Measurements from ENCODE around the gene FPR3.

DNA sequence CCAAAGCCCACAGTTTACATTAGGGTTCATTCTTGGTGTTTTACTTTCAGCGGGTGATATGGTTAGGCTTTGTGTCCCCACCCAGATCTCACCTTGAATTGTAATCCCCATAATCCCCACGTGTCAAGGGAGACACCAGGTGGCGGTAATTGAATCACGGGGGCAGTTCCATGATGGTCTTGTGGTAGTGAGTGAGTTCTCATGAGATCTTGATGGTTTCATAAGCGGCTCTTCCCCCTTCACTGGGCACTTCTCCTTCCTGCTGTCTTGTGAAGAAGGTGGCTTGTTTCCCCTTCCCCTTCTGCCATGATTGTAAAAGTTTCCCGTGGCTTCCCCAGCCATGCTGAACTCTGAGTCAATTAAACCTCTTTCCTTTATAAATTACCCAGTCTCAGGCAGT, 22.0 kb upstream of the FPR3 start:
- TF ChIP-seq MAX (CRISPR knock-in tag; IDR thresholded peaks at IDR 0.05) (no peak), ARID2 (IDR thresholded peaks at IDR 0.05) (no peak), HDAC2 (IDR thresholded peaks at IDR 0.05) (no peak), RB1 (IDR thresholded peaks at IDR 0.05; ENCODE audit: low read depth) (no peak), FOXK1 (CRISPR knock-in tag; IDR thresholded peaks at IDR 0.05; ENCODE audit: borderline replicate concordance) (no peak), SMARCC2 (IDR thresholded peaks at IDR 0.05; ENCODE audit: low read depth) (no peak), FOXA3 (CRISPR knock-in tag; conservative IDR thresholded peaks at IDR 0.05 in 1 of 2, IDR thresholded peaks at IDR 0.05 in 1 of 2) (no peak)
